Effector CD8-positive, alpha-beta T cell (primary cell): ENCODE data around the gene TNFSF10.
A peak's percentile ranks its signal among the peaks of the same experiment; 100 is the strongest.

ENCODE experiments used
- DNase-seq: peaks from one replicate; lab custom pipeline; 2025; lab: John Stamatoyannopoulos, UW

TNFSF10 gene

GRCh38 chr3:172516318-172517214, 6.7 kb downstream of the TNFSF10 start:
- DNase-seq, result no peak

- no peak for DNase-seq
These were observed 7.9 kb downstream of the TNFSF10 start for GRCh38 chr3:172515130-172515918.

GRCh38 chr3:172514678-172515077, 8.6 kb downstream of the TNFSF10 start:
- no peak for DNase-seq

- DNase-seq, result no peak
These were observed 9.7 kb downstream of the TNFSF10 start for GRCh38 chr3:172513488-172513887.

GRCh38 chr3:172511783-172512762, 11.2 kb downstream of the TNFSF10 start:
- DNase-seq, result no peak

GRCh38 chr3:172506094-172506493, 17.1 kb downstream of the TNFSF10 start:
- no peak for DNase-seq

GRCh38 chr3:172501540-172501939, 21.7 kb downstream of the TNFSF10 start:
- no peak for DNase-seq

- peak; percentile 56 for DNase-seq
These were observed 33.0 kb downstream of the TNFSF10 start for GRCh38 chr3:172490198-172490669.

GRCh38 chr3:172478116-172478515, 45.1 kb downstream of the TNFSF10 start:
- no peak for DNase-seq

GRCh38 chr3:172476347-172476746, 46.9 kb downstream of the TNFSF10 start:
- DNase-seq, result no peak

- no peak for DNase-seq
These were observed 47.5 kb downstream of the TNFSF10 start for GRCh38 chr3:172475703-172476102.

GRCh38 chr3:172471903-172472302, 51.3 kb downstream of the TNFSF10 start:
- no peak for DNase-seq

- DNase-seq, result no peak
These were observed 52.6 kb downstream of the TNFSF10 start for GRCh38 chr3:172470588-172470987.

GRCh38 chr3:172467170-172467824, 55.9 kb downstream of the TNFSF10 start:
- no peak for DNase-seq

- no peak for DNase-seq
These were observed 56.6 kb downstream of the TNFSF10 start for GRCh38 chr3:172466553-172467130.

GRCh38 chr3:172465281-172465680, 57.9 kb downstream of the TNFSF10 start:
- DNase-seq, result no peak

GRCh38 chr3:172464306-172464705, 58.9 kb downstream of the TNFSF10 start:
- no peak for DNase-seq

- DNase-seq, result no peak
These were observed 61.6 kb downstream of the TNFSF10 start for GRCh38 chr3:172461530-172462138.

- DNase-seq, result no peak
These were observed 66.8 kb downstream of the TNFSF10 start for GRCh38 chr3:172456404-172456803.
